ENCODE measurements around the gene GAPT.
"Not testable (repeated sequence)": the region's sequence is repeated elsewhere in the genome, so short reads cannot be mapped to it uniquely, and the experiment has no call there.

The GAPT gene

DNA sequence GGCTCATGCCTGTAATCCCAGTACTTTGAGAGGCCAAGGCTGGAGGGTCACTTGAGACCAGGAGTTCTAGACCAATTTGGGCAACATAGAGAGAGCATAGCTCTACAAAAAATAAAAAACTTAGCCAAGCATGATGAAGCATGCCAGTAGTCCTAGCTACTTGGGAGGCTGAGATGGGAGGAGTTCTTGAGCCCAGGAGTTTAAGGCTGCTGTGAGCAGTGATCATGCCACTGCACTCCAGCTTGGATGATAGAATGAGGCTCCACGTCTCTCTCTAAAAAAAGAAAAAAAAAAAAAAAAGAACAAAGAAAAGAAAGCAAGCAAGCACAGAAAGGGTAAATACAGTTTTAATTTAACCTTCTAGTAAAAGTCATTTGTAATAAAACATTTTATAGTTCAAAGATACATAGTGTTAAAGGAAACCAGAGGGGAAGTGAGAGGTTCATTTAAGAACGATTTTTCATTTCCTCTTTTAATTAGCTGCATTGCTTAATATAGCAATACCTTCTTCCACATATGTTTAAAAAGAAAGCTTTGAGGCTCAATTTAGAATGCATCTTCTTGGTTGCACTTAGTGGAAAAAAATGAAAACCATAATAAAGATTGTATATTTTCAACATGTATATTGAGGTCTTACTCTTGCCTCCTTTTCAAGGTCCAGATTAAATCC is 14.9 kb downstream of the GAPT start:
- no peak for DNase-seq

GRCh38 chr5:58507715-58508114 is 16.5 kb downstream of the GAPT start:
- no peak for DNase-seq

DNA sequence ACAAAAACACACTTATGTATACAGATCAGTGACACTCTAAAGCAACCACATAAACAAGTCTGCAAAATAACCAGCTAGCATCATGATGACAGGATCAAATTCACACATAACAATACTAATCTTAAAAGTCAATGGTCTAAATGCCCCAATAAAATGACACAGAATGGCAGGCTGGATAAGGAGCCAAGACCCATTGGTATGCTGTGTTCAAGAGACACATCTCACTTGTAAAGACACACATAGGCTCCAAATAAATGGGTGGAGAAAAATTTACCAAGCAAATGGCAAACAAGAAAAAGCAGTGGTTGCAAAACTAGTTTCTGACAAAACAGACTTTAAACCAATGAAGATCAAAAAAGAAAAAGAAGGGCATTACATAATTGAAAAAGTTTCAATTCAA is 26.0 kb downstream of the GAPT start:
- DNase-seq = no peak

DNA sequence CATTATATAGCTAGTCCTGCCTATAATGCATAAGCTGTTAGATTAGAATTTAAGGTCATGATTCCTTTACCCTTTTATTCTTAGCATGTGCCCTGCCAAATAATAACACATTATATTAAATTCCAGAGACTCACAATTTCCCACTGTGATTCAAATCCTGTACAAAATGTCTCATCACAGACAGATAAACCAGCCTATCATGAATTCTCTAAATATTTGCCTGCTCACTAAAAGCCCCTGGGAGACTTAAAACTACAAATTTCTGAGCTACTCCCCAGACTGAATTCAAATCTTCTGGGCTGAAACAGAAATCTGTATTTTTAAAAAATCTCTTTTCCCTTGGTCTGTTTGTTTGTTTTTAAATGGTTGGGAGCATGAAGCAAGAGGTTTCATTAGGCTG is 32.7 kb downstream of the GAPT start:
- DNase-seq = no peak

DNA sequence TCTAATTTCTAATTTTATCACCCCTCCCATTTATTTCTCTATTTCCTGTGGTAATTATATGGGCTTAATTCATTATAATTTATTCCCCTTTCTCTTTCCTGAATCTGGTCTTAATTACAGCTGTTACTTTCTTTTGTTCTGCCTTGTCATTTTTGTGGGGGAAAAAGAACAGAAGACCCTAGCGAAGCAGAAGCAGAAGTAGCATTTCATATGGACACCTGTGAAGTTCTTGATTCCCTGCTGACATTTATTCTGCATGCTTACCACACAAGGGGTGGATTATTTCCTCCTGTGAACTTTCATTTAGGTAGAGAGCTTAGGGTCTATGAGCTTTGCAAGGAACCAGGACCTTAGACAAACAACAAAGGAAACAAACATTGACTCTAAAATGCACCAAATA is 33.3 kb downstream of the GAPT start:
- DNase-seq = no peak

- DNase-seq = no peak
Measured at GRCh38 chr5:58530942-58531490, 39.8 kb downstream of the GAPT start.

GRCh38 chr5:58541935-58542334 is 50.7 kb downstream of the GAPT start:
- DNase-seq = not testable (repeated sequence)

DNA sequence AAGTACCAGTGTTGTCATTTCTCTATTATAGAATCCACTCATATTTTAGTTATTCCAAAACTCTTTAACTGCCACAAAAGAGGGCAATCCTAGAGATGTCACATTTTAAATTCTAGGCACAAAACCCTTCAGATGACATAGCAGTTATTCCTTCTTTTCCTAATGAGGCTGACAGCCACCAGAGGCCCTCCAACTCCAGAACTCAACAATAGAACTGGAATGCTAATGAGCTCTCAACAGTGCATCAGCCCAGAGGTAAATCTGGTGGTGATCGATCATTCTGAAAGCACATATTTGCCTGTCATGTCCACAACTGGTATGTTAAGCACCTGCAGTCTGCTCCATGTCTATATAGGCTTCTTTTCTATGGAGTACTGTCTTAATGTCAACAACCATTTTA is 51.5 kb downstream of the GAPT start:
- DNase-seq = no peak

DNA sequence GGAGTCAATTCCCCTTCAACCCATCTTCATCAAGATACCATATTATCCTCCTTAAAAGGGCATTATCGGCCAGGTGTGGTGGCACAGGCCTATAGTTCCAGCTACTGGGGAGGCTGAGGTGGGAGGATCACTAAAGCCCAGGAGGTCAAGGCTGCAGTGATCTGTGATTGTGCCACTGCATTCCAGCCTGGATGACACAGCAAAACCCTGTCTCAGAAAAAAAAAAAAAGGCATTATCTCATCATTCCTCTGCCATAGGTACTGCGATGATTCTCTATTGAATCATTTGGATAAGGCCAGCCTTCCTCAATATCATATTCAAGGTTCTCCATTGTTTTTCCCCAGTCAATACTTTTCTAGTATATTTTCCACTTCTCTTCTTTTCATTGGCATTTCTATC is 52.5 kb downstream of the GAPT start:
- DNase-seq = no peak

DNA sequence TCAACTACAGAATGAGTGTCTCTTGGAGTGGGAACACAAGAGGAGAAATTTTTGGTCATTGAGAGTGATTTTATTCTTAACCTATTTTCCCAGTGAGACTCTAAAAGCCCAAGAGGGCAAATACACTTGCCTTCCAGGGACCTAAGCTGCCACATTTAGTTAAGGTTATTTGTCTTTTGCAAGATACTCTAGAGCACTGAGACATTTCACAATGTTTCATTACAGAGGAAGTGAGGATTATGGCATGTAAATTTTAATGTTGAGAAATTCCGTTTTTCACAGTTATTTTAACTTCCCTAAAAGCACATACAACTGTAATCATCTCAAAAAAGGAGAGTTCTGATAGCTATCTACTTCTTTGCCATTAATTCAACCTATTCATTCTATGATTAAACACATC is 53.0 kb downstream of the GAPT start:
- DNase-seq = no peak

- no peak for DNase-seq
Measured at GRCh38 chr5:58544926-58545325, 53.7 kb downstream of the GAPT start.

DNA sequence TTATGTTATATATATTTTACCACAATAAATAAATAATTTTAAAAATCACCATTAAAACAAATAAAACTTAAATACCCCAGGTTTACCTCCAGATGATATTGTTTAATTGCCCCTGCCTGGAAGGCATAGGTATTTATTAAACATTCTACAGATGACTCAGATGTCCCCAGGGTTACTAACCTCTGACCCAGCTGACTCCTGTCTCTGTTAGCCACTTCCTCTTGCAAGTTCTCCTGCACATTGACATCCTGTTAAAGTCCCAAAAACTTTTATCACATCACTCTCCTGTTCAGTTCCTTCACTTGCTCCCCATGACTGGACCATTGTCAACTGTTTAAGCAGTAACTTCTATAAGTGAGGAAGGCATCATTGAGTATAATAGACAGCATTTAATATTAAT is 54.7 kb downstream of the GAPT start:
- no peak for DNase-seq
